Measurements from ENCODE around the gene LTBP1. TPM values are rescaled to one million over a fixed set of nuclear protein-coding genes. Genes with fewer than 3 reads are reported as not detected.

The LTBP1 gene
- total and polyA plus RNA-seq, 4 donors, result 5.8 to 57.6 (median 10.2) TPM

DNA sequence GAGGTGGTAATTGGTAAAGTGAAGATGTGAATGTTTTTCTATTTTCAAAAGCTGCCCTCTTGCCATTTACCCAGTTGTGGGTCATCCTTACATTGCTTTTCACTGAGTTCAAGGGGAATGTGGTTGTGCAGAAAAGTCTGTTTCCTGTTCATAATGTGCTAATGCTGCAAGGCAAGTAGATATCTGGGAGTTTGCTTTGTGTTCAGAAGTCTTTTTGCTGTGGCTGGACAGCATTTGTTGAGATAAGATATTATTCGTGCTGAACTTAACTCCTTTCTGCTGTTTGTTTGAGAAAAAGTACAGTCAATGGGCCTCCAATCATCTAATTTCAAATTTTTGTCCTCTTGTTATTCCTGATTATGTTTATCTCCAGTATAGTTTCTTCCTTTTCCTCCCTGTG is 263.2 kb downstream of the LTBP1 start:
- no peaks in the 10 kb centered on the region for H3K4me1 ChIP-seq (ENCODE audit: control insufficient read depth in 4 of 4, insufficient read depth in 4 of 4, low read length in 3 of 4)
- WGBS, result 54% methylated on average over 1 of the region's 1 CpG
- H3K27me3 ChIP-seq (ENCODE audit: control insufficient read depth in 4 of 4, insufficient read depth in 4 of 4, low read length in 3 of 4), result no peaks in the 10 kb centered on the region
- no peaks in the 10 kb centered on the region for H3K36me3 ChIP-seq (ENCODE audit: control insufficient read depth in 4 of 4, insufficient read depth in 3 of 4, low read depth in 1 of 4, low read length in 3 of 4)
- H3K4me3 ChIP-seq (ENCODE audit: low read depth in 1 of 3, low read length in 3 of 3), result no peak overlapping the region
- no peaks in the 10 kb centered on the region for H3K9me3 ChIP-seq (ENCODE audit: control insufficient read depth in 4 of 4, low read length in 3 of 4)
- no peak overlapping the region for H3K9ac ChIP-seq (ENCODE audit: low read depth in 1 of 2, low read length in 2 of 2)
- no peak for DNase-seq (ENCODE audit: low spot score)
- H3K27ac ChIP-seq (ENCODE audit: low read depth in 1 of 2, low read length in 2 of 2), result no peak overlapping the region
- TF ChIP-seq RAD21 (IDR thresholded peaks at IDR 0.05) (peak in 1 of 2 donors; percentile 5), GABPA (IDR thresholded peaks at IDR 0.05 in 1 of 2, conservative IDR thresholded peaks at IDR 0.05 in 1 of 2) (no peak), FOXA2 (IDR thresholded peaks at IDR 0.05) (no peak)
- TF ChIP-seq, protein P1, sequence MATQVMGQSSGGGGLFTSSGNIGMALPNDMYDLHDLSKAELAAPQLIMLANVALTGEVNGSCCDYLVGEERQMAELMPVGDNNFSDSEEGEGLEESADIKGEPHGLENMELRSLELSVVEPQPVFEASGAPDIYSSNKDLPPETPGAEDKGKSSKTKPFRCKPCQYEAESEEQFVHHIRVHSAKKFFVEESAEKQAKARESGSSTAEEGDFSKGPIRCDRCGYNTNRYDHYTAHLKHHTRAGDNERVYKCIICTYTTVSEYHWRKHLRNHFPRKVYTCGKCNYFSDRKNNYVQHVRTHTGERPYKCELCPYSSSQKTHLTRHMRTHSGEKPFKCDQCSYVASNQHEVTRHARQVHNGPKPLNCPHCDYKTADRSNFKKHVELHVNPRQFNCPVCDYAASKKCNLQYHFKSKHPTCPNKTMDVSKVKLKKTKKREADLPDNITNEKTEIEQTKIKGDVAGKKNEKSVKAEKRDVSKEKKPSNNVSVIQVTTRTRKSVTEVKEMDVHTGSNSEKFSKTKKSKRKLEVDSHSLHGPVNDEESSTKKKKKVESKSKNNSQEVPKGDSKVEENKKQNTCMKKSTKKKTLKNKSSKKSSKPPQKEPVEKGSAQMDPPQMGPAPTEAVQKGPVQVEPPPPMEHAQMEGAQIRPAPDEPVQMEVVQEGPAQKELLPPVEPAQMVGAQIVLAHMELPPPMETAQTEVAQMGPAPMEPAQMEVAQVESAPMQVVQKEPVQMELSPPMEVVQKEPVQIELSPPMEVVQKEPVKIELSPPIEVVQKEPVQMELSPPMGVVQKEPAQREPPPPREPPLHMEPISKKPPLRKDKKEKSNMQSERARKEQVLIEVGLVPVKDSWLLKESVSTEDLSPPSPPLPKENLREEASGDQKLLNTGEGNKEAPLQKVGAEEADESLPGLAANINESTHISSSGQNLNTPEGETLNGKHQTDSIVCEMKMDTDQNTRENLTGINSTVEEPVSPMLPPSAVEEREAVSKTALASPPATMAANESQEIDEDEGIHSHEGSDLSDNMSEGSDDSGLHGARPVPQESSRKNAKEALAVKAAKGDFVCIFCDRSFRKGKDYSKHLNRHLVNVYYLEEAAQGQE (IDR thresholded peaks at IDR 0.05), result peak; percentile 83

DNA sequence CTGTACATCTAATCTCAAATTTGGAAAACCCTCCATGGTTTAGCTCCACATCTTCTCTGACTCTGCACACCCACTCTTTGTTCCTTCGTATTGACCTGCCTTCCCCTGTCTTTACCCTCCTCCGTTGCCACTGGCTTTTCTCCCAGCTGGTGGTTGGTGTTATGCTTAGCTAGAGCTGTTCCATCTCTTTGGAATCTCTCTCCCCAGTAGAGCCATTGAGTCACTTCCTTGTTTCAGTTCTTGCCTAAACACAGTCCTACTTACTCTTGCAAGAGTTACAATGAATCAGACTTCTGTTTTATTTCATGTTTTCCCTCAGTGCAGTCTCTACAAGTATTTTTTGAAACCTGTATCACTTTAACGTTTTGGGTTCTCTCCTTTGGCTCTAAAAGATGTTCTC is 263.9 kb downstream of the LTBP1 start:
- DNase-seq (ENCODE audit: low spot score), result no peak
- no peak overlapping the region for H3K4me3 ChIP-seq (ENCODE audit: low read depth in 1 of 3, low read length in 3 of 3)
- H3K9ac ChIP-seq (ENCODE audit: low read depth in 1 of 2, low read length in 2 of 2), result no peak overlapping the region
- H3K9me3 ChIP-seq (ENCODE audit: control insufficient read depth in 4 of 4, low read length in 3 of 4), result no peaks in the 10 kb centered on the region
- H3K36me3 ChIP-seq (ENCODE audit: control insufficient read depth in 4 of 4, insufficient read depth in 3 of 4, low read depth in 1 of 4, low read length in 3 of 4), result no peaks in the 10 kb centered on the region
- TF ChIP-seq, protein P2, sequence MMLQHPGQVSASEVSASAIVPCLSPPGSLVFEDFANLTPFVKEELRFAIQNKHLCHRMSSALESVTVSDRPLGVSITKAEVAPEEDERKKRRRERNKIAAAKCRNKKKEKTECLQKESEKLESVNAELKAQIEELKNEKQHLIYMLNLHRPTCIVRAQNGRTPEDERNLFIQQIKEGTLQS (IDR thresholded peaks at IDR 0.05), result no peak
- TF ChIP-seq JUND (IDR thresholded peaks at IDR 0.05) (no peak), GABPA (IDR thresholded peaks at IDR 0.05 in 1 of 2, conservative IDR thresholded peaks at IDR 0.05 in 1 of 2) (no peak), SP1 (IDR thresholded peaks at IDR 0.05) (no peak), NR2F2 (IDR thresholded peaks at IDR 0.05) (no peak), HNF4A (conservative IDR thresholded peaks at IDR 0.05) (no peak), HNF4G (IDR thresholded peaks at IDR 0.05) (no peak), EGR1 (IDR thresholded peaks at IDR 0.05; ENCODE audit: low read depth in 2 of 2) (no peak)
- 63% methylated on average over 3 of the region's 3 CpGs for WGBS
- no peaks in the 10 kb centered on the region for H3K27me3 ChIP-seq (ENCODE audit: control insufficient read depth in 4 of 4, insufficient read depth in 4 of 4, low read length in 3 of 4)
- no peak overlapping the region for H3K27ac ChIP-seq (ENCODE audit: low read depth in 1 of 2, low read length in 2 of 2)
- H3K4me1 ChIP-seq (ENCODE audit: control insufficient read depth in 4 of 4, insufficient read depth in 4 of 4, low read length in 3 of 4), result no peaks in the 10 kb centered on the region

DNA sequence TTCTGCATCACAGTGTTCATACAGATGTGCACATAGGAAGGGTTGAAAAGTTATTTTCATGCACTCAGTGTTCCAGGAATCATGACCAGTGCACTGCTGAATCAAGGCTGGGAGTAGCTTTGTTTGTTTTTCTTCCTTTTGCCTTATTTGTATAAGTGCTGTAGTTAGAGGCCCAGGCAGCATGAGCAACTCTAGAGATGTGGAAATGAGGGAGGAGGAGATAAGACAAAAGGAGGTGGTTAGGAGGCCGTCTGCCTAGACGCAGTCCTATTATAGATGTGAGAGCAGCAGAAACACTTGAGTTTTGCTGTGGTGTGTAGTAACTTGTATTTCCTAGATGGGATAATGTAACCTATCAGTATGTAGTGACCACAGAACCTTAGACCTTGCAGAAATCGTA is 265.4 kb downstream of the LTBP1 start:
- Histone ChIP-seq H3K9me3 (ENCODE audit: control insufficient read depth in 4 of 4, low read length in 3 of 4) (no peaks in the 10 kb centered on the region), H3K36me3 (ENCODE audit: control insufficient read depth in 4 of 4, insufficient read depth in 3 of 4, low read depth in 1 of 4, low read length in 3 of 4) (no peaks in the 10 kb centered on the region), H3K27ac (ENCODE audit: low read depth in 1 of 2, low read length in 2 of 2) (no peak overlapping the region), H3K4me3 (ENCODE audit: low read depth in 1 of 3, low read length in 3 of 3) (no peak overlapping the region), H3K9ac (ENCODE audit: low read depth in 1 of 2, low read length in 2 of 2) (no peak overlapping the region), H3K27me3 (ENCODE audit: control insufficient read depth in 4 of 4, insufficient read depth in 4 of 4, low read length in 3 of 4) (no peaks in the 10 kb centered on the region), H3K4me1 (ENCODE audit: control insufficient read depth in 4 of 4, insufficient read depth in 4 of 4, low read length in 3 of 4) (peaks cover 0 to 9% (median 3%) of the 10 kb centered on the region in 4 donors)
- WGBS, result 72% methylated on average over 3 of the region's 3 CpGs
- DNase-seq (ENCODE audit: low spot score), result no peak
- TF ChIP-seq, protein P2 (IDR thresholded peaks at IDR 0.05), result peak; percentile 50
- no peak for TF ChIP-seq NR2F2 (IDR thresholded peaks at IDR 0.05)
- TF ChIP-seq HNF4A (conservative IDR thresholded peaks at IDR 0.05), result peak; percentile 67 to 69
- TF ChIP-seq, protein P3, sequence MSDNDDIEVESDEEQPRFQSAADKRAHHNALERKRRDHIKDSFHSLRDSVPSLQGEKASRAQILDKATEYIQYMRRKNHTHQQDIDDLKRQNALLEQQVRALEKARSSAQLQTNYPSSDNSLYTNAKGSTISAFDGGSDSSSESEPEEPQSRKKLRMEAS (IDR thresholded peaks at IDR 0.05), result peak; percentile 23
- peak; percentile 84 for TF ChIP-seq FOXA2 (IDR thresholded peaks at IDR 0.05)
- TF ChIP-seq FOXA1 (IDR thresholded peaks at IDR 0.05), result peak; percentile 49
- TF ChIP-seq, protein P4, sequence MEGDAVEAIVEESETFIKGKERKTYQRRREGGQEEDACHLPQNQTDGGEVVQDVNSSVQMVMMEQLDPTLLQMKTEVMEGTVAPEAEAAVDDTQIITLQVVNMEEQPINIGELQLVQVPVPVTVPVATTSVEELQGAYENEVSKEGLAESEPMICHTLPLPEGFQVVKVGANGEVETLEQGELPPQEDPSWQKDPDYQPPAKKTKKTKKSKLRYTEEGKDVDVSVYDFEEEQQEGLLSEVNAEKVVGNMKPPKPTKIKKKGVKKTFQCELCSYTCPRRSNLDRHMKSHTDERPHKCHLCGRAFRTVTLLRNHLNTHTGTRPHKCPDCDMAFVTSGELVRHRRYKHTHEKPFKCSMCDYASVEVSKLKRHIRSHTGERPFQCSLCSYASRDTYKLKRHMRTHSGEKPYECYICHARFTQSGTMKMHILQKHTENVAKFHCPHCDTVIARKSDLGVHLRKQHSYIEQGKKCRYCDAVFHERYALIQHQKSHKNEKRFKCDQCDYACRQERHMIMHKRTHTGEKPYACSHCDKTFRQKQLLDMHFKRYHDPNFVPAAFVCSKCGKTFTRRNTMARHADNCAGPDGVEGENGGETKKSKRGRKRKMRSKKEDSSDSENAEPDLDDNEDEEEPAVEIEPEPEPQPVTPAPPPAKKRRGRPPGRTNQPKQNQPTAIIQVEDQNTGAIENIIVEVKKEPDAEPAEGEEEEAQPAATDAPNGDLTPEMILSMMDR (IDR thresholded peaks at IDR 0.05; ENCODE audit: low read depth, low read length, missing input control), result no peak
- peak; percentile 74 for TF ChIP-seq SP1 (IDR thresholded peaks at IDR 0.05)
- TF ChIP-seq JUND (IDR thresholded peaks at IDR 0.05), result peak; percentile 37 to 49
- no peak for TF ChIP-seq HNF4G (IDR thresholded peaks at IDR 0.05)
- TF ChIP-seq TAF1 (conservative IDR thresholded peaks at IDR 0.05), result no peak
- TF ChIP-seq, protein P1 (IDR thresholded peaks at IDR 0.05), result no peak
- peak; percentile 67 to 71 for TF ChIP-seq RXRA (IDR thresholded peaks at IDR 0.05)
- no peak for TF ChIP-seq EGR1 (IDR thresholded peaks at IDR 0.05; ENCODE audit: low read depth in 2 of 2)
- TF ChIP-seq GABPA (IDR thresholded peaks at IDR 0.05 in 1 of 2, conservative IDR thresholded peaks at IDR 0.05 in 1 of 2), result no peak
- peak in 1 of 2 donors; percentile 60 for TF ChIP-seq RAD21 (IDR thresholded peaks at IDR 0.05)
- peak; percentile 46 for TF ChIP-seq YY1 (IDR thresholded peaks at IDR 0.05)

Measured in liver (tissue), 9 donors.